IMR-90 (cell line): Measurements from ENCODE around the gene NEURL2. TPM values are rescaled to one million over a fixed set of nuclear protein-coding genes. Genes with fewer than 3 reads are reported as not detected.

Experiments used
- ATAC-seq: fragments of 200-7000 bp; cut with Tn5 transposase; 2 replicates; pipeline ENCODE4 v1.9.1; 2020; ENCODE audit warnings: low read depth, mild to moderate bottlenecking, moderate library complexity
- BruUV-seq: library from RNA; stranded (reverse); fragments of 400-500 nt; replicated peaks from 2 replicates; lab custom pipeline; 2021; lab: Mats Ljungman, UMichigan
- CTCF ChIA-PET: fragments of 300-600 bp; formaldehyde crosslinking; extraction: SDS; loops from one replicate; lab custom pipeline; 2021; ENCODE audit warnings: antibody characterized with exemption; lab: Yijun Ruan, JAX
- POLR2A ChIA-PET: fragments of 300-600 bp; sonication (Branson Sonifier 250); formaldehyde crosslinking; loops from one replicate; lab custom pipeline; 2022; ENCODE audit warnings: antibody characterized with exemption; ENCODE audit not compliant: unreplicated experiment; lab: Charles Lee
- DNase-seq: peaks from one replicate; pipeline ENCODE4 v3.0.0; 2013
- H2AFZ ChIP-seq: replicated peaks from 2 replicates; pipeline ENCODE3; 2013; ENCODE audit warnings: low read length, mild to moderate bottlenecking; ENCODE audit not compliant: poor library complexity
- H2AK5ac ChIP-seq: 2 replicates; pipeline ENCODE4 v1.6.1; 2013; ENCODE audit warnings: low read depth, low read length, inconsistent platforms
- H2AK9ac ChIP-seq: replicated peaks from 2 replicates; pipeline ENCODE3; 2013; ENCODE audit warnings: mild to moderate bottlenecking, low read depth, low read length, moderate library complexity; ENCODE audit not compliant: poor library complexity
- H2BK120ac ChIP-seq: 2 replicates; pipeline ENCODE4 v1.6.1; 2013; ENCODE audit warnings: low read depth, low read length, inconsistent platforms
- H2BK15ac ChIP-seq: 3 replicates; pipeline ENCODE4 v1.6.1; 2013; ENCODE audit warnings: low read depth, low read length, inconsistent platforms
- H2BK20ac ChIP-seq: 2 replicates; pipeline ENCODE4 v1.6.1; 2013; ENCODE audit warnings: low read depth, mild to moderate bottlenecking, inconsistent platforms, low read length, moderate library complexity
- H2BK5ac ChIP-seq: 2 replicates; pipeline ENCODE4 v1.6.1; 2013; ENCODE audit warnings: mild to moderate bottlenecking, low read depth, low read length, inconsistent platforms; ENCODE audit not compliant: poor library complexity, severe bottlenecking
- H3K14ac ChIP-seq: replicated peaks from 2 replicates; pipeline ENCODE4 v1.6.1; 2013; ENCODE audit warnings: low read depth, low read length, inconsistent platforms
- H3K18ac ChIP-seq: 2 replicates; pipeline ENCODE4 v1.6.1; 2013; ENCODE audit warnings: low read depth, low read length, control low read depth
- H3K23ac ChIP-seq: 2 replicates; pipeline ENCODE4 v1.6.1; 2013; ENCODE audit warnings: low read depth, low read length, inconsistent platforms
- H3K27ac ChIP-seq: 2 replicates; pipeline ENCODE4 v1.5.1; 2013; ENCODE audit warnings: mild to moderate bottlenecking, control low read depth, low read length; ENCODE audit not compliant: insufficient read depth
- H3K27me3 ChIP-seq: 2 replicates; pipeline ENCODE4 v1.6.1; 2013; ENCODE audit warnings: low read length; ENCODE audit not compliant: control insufficient read depth, insufficient read depth
- H3K36me3 ChIP-seq: 2 replicates; pipeline ENCODE4 v1.6.1; 2013; ENCODE audit warnings: low read length, mixed read lengths; ENCODE audit not compliant: control insufficient read depth, insufficient read depth
- H3K4ac ChIP-seq: 2 replicates; pipeline ENCODE4 v1.6.1; 2013; ENCODE audit warnings: low read depth, low read length, inconsistent platforms
- H3K4me1 ChIP-seq: 2 replicates; pipeline ENCODE4 v1.6.1; 2013; ENCODE audit warnings: low read length, mixed read lengths; ENCODE audit not compliant: control insufficient read depth, insufficient read depth
- H3K4me2 ChIP-seq: 2 replicates; pipeline ENCODE4 v1.6.1; 2013; ENCODE audit warnings: low read depth, mild to moderate bottlenecking, control low read depth, low read length, moderate library complexity
- H3K4me3 ChIP-seq: 2 replicates; pipeline ENCODE4 v1.5.1; 2013; ENCODE audit warnings: low read depth, mild to moderate bottlenecking, control low read depth, low read length, moderate library complexity; ENCODE audit not compliant: insufficient read depth
- H3K56ac ChIP-seq: 2 replicates; pipeline ENCODE4 v1.6.1; 2013; ENCODE audit warnings: low read length, inconsistent platforms; ENCODE audit not compliant: insufficient read depth; ENCODE audit errors: extremely low read depth
- H3K79me1 ChIP-seq, 2 experiments: 2 replicates each; pipeline ENCODE4 v1.6.1; 2013; ENCODE audit warnings: low read length in 2 of 2, inconsistent platforms in 1 of 2, low read depth in 1 of 2
- H3K9ac ChIP-seq: 2 replicates; pipeline ENCODE4 v1.6.1; 2013; ENCODE audit warnings: low read depth, low read length, control low read depth
- H3K9me1 ChIP-seq: 2 replicates; pipeline ENCODE4 v1.6.1; 2013; ENCODE audit warnings: low read length, inconsistent platforms; ENCODE audit not compliant: insufficient read depth
- H3K9me3 ChIP-seq: 2 replicates; pipeline ENCODE4 v1.6.1; 2013; ENCODE audit warnings: low read length; ENCODE audit not compliant: control insufficient read depth, insufficient read depth
- H4K20me1 ChIP-seq: 2 replicates; pipeline ENCODE4 v1.6.1; 2013; ENCODE audit warnings: low read length, inconsistent platforms; ENCODE audit not compliant: insufficient read depth
- H4K5ac ChIP-seq: 2 replicates; pipeline ENCODE4 v1.6.1; 2013; ENCODE audit warnings: mild to moderate bottlenecking, low read depth, low read length, control low read depth
- H4K8ac ChIP-seq, 2 experiments: 2 replicates each; pipeline ENCODE4 v1.6.1; 2013; ENCODE audit warnings: low read depth in 2 of 2, low read length in 2 of 2, control low read depth in 1 of 2, inconsistent platforms in 1 of 2
- H4K91ac ChIP-seq: 2 replicates; pipeline ENCODE4 v1.6.1; 2013; ENCODE audit warnings: low read depth, low read length, inconsistent platforms; ENCODE audit not compliant: insufficient read depth
- CEBPB ChIP-seq: IDR thresholded peaks from 2 replicates; pipeline ENCODE4 v1.6.1; 2012; ENCODE audit warnings: low read depth, low read length, improper control_type of control experiment
- CHD1 ChIP-seq: IDR thresholded peaks from 2 replicates; pipeline ENCODE4 v1.6.1; 2012; ENCODE audit warnings: low read depth, low read length, improper control_type of control experiment
- CTCF ChIP-seq: conservative IDR thresholded peaks from 2 replicates; pipeline ENCODE4 v1.5.1; 2012; ENCODE audit warnings: mild to moderate bottlenecking, low read depth, low read length, improper control_type of control experiment
- FOS ChIP-seq: fragments of 150-350 bp; IDR thresholded peaks from 2 replicates; pipeline ENCODE4 v1.6.1; 2016; ENCODE audit warnings: low read depth, low read length
- NFE2L2 ChIP-seq: fragments of 150-350 bp; IDR thresholded peaks from 2 replicates; pipeline ENCODE4 v1.6.1; 2016; ENCODE audit warnings: low read depth, mild to moderate bottlenecking, low read length
- WGBS, 2 experiments: methylation state at CpG; one replicate each; pipeline versions ENCODE4 v1.1.5 to v1.1.7; 2013; ENCODE audit warnings: missing lambda C conversion rate in 2 of 2; ENCODE audit not compliant: insufficient read length in 1 of 2; ENCODE audit errors: extremely low coverage in 2 of 2; 5-methylcytosine and 5-hydroxymethylcytosine counted together
- dilution Hi-C: fragments of 300-500 bp; cut with HindIII; formaldehyde crosslinking; loops from one replicate; pipeline ENCODE4 v1.14.3; 2018; ENCODE audit warnings: low sequenced_read_pairs; ENCODE audit not compliant: unreplicated experiment
- in situ Hi-C: fragments of 300-500 bp; cut with MboI; formaldehyde crosslinking; loops from 3 replicates; pipeline ENCODE4 v1.14.3; 2019; ENCODE audit warnings: low sequenced_read_pairs, inconsistent platforms, mixed read lengths
- intact Hi-C: fragments of 100-400 bp; cut with micrococcal nuclease; formaldehyde crosslinking; loops from 2 replicates; pipeline ENCODE4 v1.10.0; 2022
- polyA plus RNA-seq, 3 experiments: library from polyadenylated mRNA; depleted of rRNA; stranded (reverse); fragments of >200 nt; gene quantifications; 2 replicates each; pipeline ENCODE4 v1.2.3, GENCODE V29; 2012; ENCODE audit warnings: low replicate concordance in 1 of 3
- total RNA-seq: library from RNA; depleted of rRNA; stranded (reverse); fragments of >200 nt; gene quantifications from 2 replicates; pipeline ENCODE4 v1.2.3, GENCODE V29; 2012
- TF ChIP-seq, protein P1 (sequence below): fragments of 150-350 bp; IDR thresholded peaks from 2 replicates; pipeline ENCODE4 v1.6.1; 2017; ENCODE audit warnings: mild to moderate bottlenecking, antibody characterized with exemption, low read length, low read depth

NEURL2 gene
- total and polyA plus RNA-seq, 2 of the 4 experiments (the other 2 are of a cell fraction): 1.1 to 2.5 TPM

DNA sequence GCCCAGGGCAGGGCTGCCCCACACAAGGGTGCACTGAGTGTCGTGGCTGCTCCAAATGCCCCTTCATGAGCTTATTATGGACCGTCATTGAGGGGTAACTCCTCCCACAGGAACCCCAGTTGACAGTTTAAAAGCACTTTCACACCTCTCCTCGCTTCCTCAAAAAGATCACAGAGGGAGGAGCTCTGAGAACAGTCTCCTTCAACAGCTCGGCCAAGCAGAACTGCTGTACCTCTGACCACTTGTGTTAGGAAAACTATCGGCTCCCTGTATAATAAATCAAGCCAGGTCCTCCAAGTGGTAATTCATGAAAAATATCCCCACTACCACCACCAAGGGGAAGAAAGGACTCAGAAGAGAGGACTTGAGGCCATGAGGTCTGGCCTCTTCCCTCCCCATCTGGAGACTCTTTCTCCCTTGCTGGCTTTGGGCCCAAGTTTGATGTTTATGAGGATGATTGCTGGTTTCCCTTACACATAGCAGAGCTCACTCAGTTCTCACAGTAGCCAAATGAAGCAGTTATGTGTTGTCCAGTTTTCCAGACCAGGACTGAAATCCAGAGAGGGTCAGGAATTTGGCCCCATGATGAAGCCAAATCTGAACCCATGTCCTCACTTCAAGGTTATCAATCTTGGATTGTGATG lies 48.7 kb downstream of the NEURL2 start:
- dilution Hi-C loops (no loop called here), intact Hi-C loops (loop anchor here (1.0 kb wide), 1 partner anchor 12 kb away; no protein-coding TSS in a partner anchor), in situ Hi-C loops (no loop called here)
- Histone ChIP-seq H3K79me1 (peaks cover 11 to 25% of the 10 kb centered on the region in 2 experiments; a peak in 2 of 4 replicates), H2BK120ac (no peak overlapping the region), H3K4ac (no peak overlapping the region), H3K4me3 (no peak overlapping the region), H2BK15ac (no peak overlapping the region), H3K56ac (no peak overlapping the region), H2AK5ac (no peak overlapping the region), H3K9me3 (no peaks in the 10 kb centered on the region), H3K27ac (no peak overlapping the region; the same call in 1 of the 2 replicates), H2BK20ac (no peak overlapping the region), H2AFZ (no peak overlapping the region), H4K91ac (no peak overlapping the region), H4K5ac (no peak overlapping the region), H3K36me3 (peaks cover 57% of the 10 kb centered on the region), H3K9me1 (peaks cover 14% of the 10 kb centered on the region), H3K4me2 (no peak overlapping the region), H4K20me1 (peaks cover 5% of the 10 kb centered on the region), H3K9ac (no peak overlapping the region), H3K23ac (no peak overlapping the region), H2BK5ac (no peak overlapping the region), H4K8ac (no peak overlapping the region), H3K4me1 (no peaks in the 10 kb centered on the region), H3K14ac (no peak overlapping the region), H3K18ac (no peak overlapping the region), H2AK9ac (no peak overlapping the region), H3K27me3 (no peaks in the 10 kb centered on the region)
- TF ChIP-seq CEBPB (no peak), CHD1 (no peak), FOS (no peak), CTCF (no peak), NFE2L2 (no peak)
- TF ChIP-seq, protein P1, sequence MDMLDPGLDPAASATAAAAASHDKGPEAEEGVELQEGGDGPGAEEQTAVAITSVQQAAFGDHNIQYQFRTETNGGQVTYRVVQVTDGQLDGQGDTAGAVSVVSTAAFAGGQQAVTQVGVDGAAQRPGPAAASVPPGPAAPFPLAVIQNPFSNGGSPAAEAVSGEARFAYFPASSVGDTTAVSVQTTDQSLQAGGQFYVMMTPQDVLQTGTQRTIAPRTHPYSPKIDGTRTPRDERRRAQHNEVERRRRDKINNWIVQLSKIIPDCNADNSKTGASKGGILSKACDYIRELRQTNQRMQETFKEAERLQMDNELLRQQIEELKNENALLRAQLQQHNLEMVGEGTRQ: no peak
- no TSS peak for BruUV-seq
- DNase-seq (peak; percentile 59), ATAC-seq (peak; percentile 74)
- POLR2A ChIA-PET: interaction anchor here (0.6 kb wide), 1 partner anchor 789 kb away, joined by 3 read pairs; no protein-coding TSS in a partner anchor
- CTCF ChIA-PET: no interaction called here
- WGBS, 2 experiments: no CpG with 5 or more reads among the region's 5 CpGs
